ENCODE measurements around the gene SYNGAP1. TPM values are rescaled to one million over a fixed set of nuclear protein-coding genes. Genes with fewer than 3 reads are reported as not detected.

The SYNGAP1 gene
- polyA plus RNA-seq, 1 donor (not counting 4 experiments of a cell fraction or from before 2014, with no cell fraction given), result 2.1 TPM

GRCh38 chr6:33406126-33406525 is 13.7 kb upstream of the SYNGAP1 start:
- Histone ChIP-seq H3K4me3 (ENCODE audit: control insufficient read depth in 2 of 3, extremely low read depth in 1 of 3, insufficient read depth in 2 of 3, low read depth in 1 of 3, low read length in 3 of 3) (no peak overlapping the region), H3K9me3 (ENCODE audit: control insufficient read depth, low read depth, low read length) (no peaks in the 10 kb centered on the region), H3K9ac (ENCODE audit: control insufficient read depth, extremely low read depth, insufficient read depth, low read length) (no peak overlapping the region), H3K9me1 (ENCODE audit: control insufficient read depth, extremely low read depth, insufficient read depth, low read length) (no peaks in the 10 kb centered on the region), H3K4me1 (ENCODE audit: control insufficient read depth, extremely low read depth, insufficient read depth, low read length) (peaks cover 6% of the 10 kb centered on the region), H3K79me2 (ENCODE audit: control insufficient read depth, insufficient read depth, low read length) (no peaks in the 10 kb centered on the region), H3K36me3 (ENCODE audit: control insufficient read depth in 2 of 2, extremely low read depth in 1 of 2, insufficient read depth in 2 of 2, low read length in 2 of 2) (peaks cover 1 to 41% of the 10 kb centered on the region in 2 experiments), H3K27me3 (ENCODE audit: control insufficient read depth, extremely low read depth, insufficient read depth, low read length) (no peaks in the 10 kb centered on the region), H4K20me1 (ENCODE audit: control insufficient read depth, extremely low read depth, insufficient read depth, low read length) (no peaks in the 10 kb centered on the region), H2AFZ (ENCODE audit: control insufficient read depth, low read length) (no peak overlapping the region), H3K27ac (ENCODE audit: control insufficient read depth, insufficient read depth, low read length) (no peak overlapping the region), H3K4me2 (ENCODE audit: control insufficient read depth, extremely low read depth, insufficient read depth, low read depth, low read length) (no peak overlapping the region)
- no peak for TF ChIP-seq EZH2 (IDR thresholded peaks at IDR 0.05; ENCODE audit: low read length)
- TF ChIP-seq, protein P1, sequence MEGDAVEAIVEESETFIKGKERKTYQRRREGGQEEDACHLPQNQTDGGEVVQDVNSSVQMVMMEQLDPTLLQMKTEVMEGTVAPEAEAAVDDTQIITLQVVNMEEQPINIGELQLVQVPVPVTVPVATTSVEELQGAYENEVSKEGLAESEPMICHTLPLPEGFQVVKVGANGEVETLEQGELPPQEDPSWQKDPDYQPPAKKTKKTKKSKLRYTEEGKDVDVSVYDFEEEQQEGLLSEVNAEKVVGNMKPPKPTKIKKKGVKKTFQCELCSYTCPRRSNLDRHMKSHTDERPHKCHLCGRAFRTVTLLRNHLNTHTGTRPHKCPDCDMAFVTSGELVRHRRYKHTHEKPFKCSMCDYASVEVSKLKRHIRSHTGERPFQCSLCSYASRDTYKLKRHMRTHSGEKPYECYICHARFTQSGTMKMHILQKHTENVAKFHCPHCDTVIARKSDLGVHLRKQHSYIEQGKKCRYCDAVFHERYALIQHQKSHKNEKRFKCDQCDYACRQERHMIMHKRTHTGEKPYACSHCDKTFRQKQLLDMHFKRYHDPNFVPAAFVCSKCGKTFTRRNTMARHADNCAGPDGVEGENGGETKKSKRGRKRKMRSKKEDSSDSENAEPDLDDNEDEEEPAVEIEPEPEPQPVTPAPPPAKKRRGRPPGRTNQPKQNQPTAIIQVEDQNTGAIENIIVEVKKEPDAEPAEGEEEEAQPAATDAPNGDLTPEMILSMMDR (optimal IDR thresholded peaks at IDR 0.05 in 1 of 3, IDR thresholded peaks at IDR 0.05 in 1 of 3, conservative IDR thresholded peaks at IDR 0.05 in 1 of 3; ENCODE audit: extremely low read depth in 1 of 3, insufficient read depth in 2 of 3, low read length in 3 of 3), result no peak
- FAIRE-seq (no peak), DNase-seq (ENCODE audit: low read depth, low spot score) (no peak)
- dilution Hi-C loops (cut with MboI; ENCODE audit: extremely low pct_ligation_motif_present, low sequenced_read_pairs), result no loop called here

DNA sequence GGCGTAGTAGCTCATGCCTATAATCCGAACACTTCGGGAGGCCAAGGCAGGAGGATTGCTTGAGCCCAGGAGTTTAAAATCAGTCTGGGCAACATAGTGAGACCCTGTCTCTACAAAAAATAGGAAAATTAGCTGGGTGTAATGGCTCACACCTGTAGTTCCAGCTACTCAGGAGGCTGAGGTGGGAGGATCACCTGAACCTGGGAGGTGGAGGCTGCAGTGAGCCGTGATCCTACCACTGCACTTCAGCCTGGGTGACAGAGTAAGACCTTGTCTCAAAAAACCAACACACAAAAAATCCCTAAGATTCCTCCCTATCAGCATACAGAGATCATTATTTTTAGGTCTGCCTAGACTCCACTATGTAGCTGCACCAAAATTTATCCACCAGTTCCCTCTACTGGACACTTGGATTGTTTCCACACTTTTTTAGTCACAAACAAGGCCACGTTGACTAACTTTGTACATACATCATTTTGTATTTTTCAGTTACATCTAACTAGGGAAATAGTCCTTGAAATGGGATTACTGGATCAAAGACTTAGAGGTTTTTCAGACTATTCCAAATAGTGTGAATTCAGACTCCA is 12.6 kb upstream of the SYNGAP1 start:
- DNase-seq (ENCODE audit: low read depth, low spot score) (no peak), FAIRE-seq (no peak)
- dilution Hi-C loops (cut with MboI; ENCODE audit: extremely low pct_ligation_motif_present, low sequenced_read_pairs), result no loop called here
- Histone ChIP-seq H3K4me3 (ENCODE audit: control insufficient read depth in 2 of 3, extremely low read depth in 1 of 3, insufficient read depth in 2 of 3, low read depth in 1 of 3, low read length in 3 of 3) (no peak overlapping the region), H3K79me2 (ENCODE audit: control insufficient read depth, insufficient read depth, low read length) (no peaks in the 10 kb centered on the region), H3K27me3 (ENCODE audit: control insufficient read depth, extremely low read depth, insufficient read depth, low read length) (no peaks in the 10 kb centered on the region), H3K36me3 (ENCODE audit: control insufficient read depth in 2 of 2, extremely low read depth in 1 of 2, insufficient read depth in 2 of 2, low read length in 2 of 2) (peaks cover 1 to 41% of the 10 kb centered on the region in 2 experiments), H3K4me1 (ENCODE audit: control insufficient read depth, extremely low read depth, insufficient read depth, low read length) (peaks cover 12% of the 10 kb centered on the region), H3K9me1 (ENCODE audit: control insufficient read depth, extremely low read depth, insufficient read depth, low read length) (no peaks in the 10 kb centered on the region), H2AFZ (ENCODE audit: control insufficient read depth, low read length) (no peak overlapping the region), H3K4me2 (ENCODE audit: control insufficient read depth, extremely low read depth, insufficient read depth, low read depth, low read length) (no peak overlapping the region), H3K9ac (ENCODE audit: control insufficient read depth, extremely low read depth, insufficient read depth, low read length) (no peak overlapping the region), H4K20me1 (ENCODE audit: control insufficient read depth, extremely low read depth, insufficient read depth, low read length) (no peaks in the 10 kb centered on the region), H3K27ac (ENCODE audit: control insufficient read depth, insufficient read depth, low read length) (no peak overlapping the region), H3K9me3 (ENCODE audit: control insufficient read depth, low read depth, low read length) (no peaks in the 10 kb centered on the region)
- TF ChIP-seq EZH2 (IDR thresholded peaks at IDR 0.05; ENCODE audit: low read length), result no peak
- TF ChIP-seq, protein P1 (optimal IDR thresholded peaks at IDR 0.05 in 1 of 3, IDR thresholded peaks at IDR 0.05 in 1 of 3, conservative IDR thresholded peaks at IDR 0.05 in 1 of 3; ENCODE audit: extremely low read depth in 1 of 3, insufficient read depth in 2 of 3, low read length in 3 of 3), result peak in 1 of 3 experiments; percentile 19
